ENCODE data around the gene RASL10B. TPM values are rescaled to one million over a fixed set of nuclear protein-coding genes. Genes with fewer than 3 reads are reported as not detected.
A peak's percentile ranks its signal among the peaks of the same experiment; 100 is the strongest.

Gene RASL10B
- total and polyA plus RNA-seq, 7 donors, result 3.4 to 10.7 (median 6.8) TPM

DNA sequence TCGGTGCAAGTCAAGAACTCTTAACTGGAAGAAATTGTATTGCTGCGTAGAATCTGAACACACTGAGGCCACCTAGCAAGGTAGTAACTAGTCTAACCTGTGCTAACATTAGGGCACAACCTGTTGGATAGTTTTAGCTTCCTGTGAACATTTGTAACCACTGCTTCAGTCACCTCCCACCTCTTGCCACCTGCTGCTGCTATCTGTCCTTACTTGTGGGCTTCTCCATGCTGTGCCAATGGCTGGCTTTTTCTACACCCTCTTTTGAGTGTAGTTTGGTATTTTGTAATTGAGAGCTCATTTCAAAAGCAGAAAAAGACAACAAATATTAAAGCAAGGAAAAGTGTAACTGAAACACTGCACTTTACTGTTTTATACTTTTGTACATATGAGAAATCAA, 7.7 kb upstream of the RASL10B start:
- no peak overlapping the region for H3K4me3 ChIP-seq
- ATAC-seq (no peak), DNase-seq (no peak)
- WGBS, 3 donors, result 96 to 98% (median 98%) methylated on average over 2 of the region's 2 CpGs
- no peaks in the 10 kb centered on the region for H3K27me3 ChIP-seq (ENCODE audit: insufficient read depth in 3 of 3, low read length in 2 of 3)
- no peak overlapping the region for H3K27ac ChIP-seq
- intact Hi-C loops (cut with DNase I), result no loop called here
- peaks cover 7% of the 10 kb centered on the region for H3K4me1 ChIP-seq
- TF ChIP-seq, protein P1, sequence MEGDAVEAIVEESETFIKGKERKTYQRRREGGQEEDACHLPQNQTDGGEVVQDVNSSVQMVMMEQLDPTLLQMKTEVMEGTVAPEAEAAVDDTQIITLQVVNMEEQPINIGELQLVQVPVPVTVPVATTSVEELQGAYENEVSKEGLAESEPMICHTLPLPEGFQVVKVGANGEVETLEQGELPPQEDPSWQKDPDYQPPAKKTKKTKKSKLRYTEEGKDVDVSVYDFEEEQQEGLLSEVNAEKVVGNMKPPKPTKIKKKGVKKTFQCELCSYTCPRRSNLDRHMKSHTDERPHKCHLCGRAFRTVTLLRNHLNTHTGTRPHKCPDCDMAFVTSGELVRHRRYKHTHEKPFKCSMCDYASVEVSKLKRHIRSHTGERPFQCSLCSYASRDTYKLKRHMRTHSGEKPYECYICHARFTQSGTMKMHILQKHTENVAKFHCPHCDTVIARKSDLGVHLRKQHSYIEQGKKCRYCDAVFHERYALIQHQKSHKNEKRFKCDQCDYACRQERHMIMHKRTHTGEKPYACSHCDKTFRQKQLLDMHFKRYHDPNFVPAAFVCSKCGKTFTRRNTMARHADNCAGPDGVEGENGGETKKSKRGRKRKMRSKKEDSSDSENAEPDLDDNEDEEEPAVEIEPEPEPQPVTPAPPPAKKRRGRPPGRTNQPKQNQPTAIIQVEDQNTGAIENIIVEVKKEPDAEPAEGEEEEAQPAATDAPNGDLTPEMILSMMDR (IDR thresholded peaks at IDR 0.05), result no peak
- no peaks in the 10 kb centered on the region for H3K9me3 ChIP-seq
- H3K36me3 ChIP-seq (ENCODE audit: insufficient read depth in 1 of 2, low read depth in 1 of 2), result peaks cover 10 to 60% of the 10 kb centered on the region in 2 donors

GRCh38 chr17:35725058-35725457, 6.4 kb upstream of the RASL10B start:
- no peak overlapping the region for H3K27ac ChIP-seq
- H3K36me3 ChIP-seq (ENCODE audit: insufficient read depth in 1 of 2, low read depth in 1 of 2), result peaks cover 7 to 50% of the 10 kb centered on the region in 2 donors
- H3K4me3 ChIP-seq, result no peak overlapping the region
- TF ChIP-seq, protein P1 (IDR thresholded peaks at IDR 0.05), result no peak
- 90 to 93% (median 93%) methylated on average over 4 of the region's 4 CpGs for WGBS, 3 donors
- ATAC-seq, result no peak
- intact Hi-C loops (cut with DNase I), result no loop called here
- H3K4me1 ChIP-seq, result peaks cover 7% of the 10 kb centered on the region
- H3K27me3 ChIP-seq (ENCODE audit: insufficient read depth in 3 of 3, low read length in 2 of 3), result no peaks in the 10 kb centered on the region
- no peak for DNase-seq
- H3K9me3 ChIP-seq, result no peaks in the 10 kb centered on the region

DNA sequence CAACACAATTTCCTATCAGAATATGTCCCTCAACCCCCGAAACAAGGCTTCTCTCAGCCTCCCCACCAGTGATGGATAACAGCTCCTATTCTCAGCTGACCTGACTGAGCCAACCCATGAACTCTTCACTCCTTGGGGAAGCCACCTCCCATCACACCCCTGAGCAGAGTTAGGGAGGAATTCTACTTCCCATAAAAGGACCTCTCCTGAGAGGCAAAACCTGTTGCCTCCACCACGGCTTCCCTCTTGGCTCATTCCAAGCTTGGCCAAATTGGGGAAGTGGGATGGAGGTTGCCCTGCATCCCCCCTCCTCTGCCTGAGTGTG, 5.7 kb upstream of the RASL10B start:
- DNase-seq (no peak), ATAC-seq (no peak)
- no peak overlapping the region for H3K4me3 ChIP-seq
- 80 to 83% (median 83%) methylated on average over 2 of the region's 2 CpGs for WGBS, 3 donors
- TF ChIP-seq, protein P1 (IDR thresholded peaks at IDR 0.05), result no peak
- H3K27ac ChIP-seq, result no peak overlapping the region
- no peaks in the 10 kb centered on the region for H3K9me3 ChIP-seq
- H3K4me1 ChIP-seq, result peaks cover 8% of the 10 kb centered on the region
- H3K36me3 ChIP-seq (ENCODE audit: insufficient read depth in 1 of 2, low read depth in 1 of 2), result peaks cover 7 to 47% of the 10 kb centered on the region in 2 donors
- no peaks in the 10 kb centered on the region for H3K27me3 ChIP-seq (ENCODE audit: insufficient read depth in 3 of 3, low read length in 2 of 3)
- intact Hi-C loops (cut with DNase I), result no loop called here

GRCh38 chr17:35726127-35726952, 5.1 kb upstream of the RASL10B start:
- 35 to 47% (median 37%) methylated on average over 6 of the region's 6 CpGs for WGBS, 3 donors
- ATAC-seq (peak in 3 of 4 donors; percentile 33 to 50 (median 36)), DNase-seq (peak; percentile 64 to 85)
- no peaks in the 10 kb centered on the region for H3K9me3 ChIP-seq
- no peaks in the 10 kb centered on the region for H3K27me3 ChIP-seq (ENCODE audit: insufficient read depth in 3 of 3, low read length in 2 of 3)
- TF ChIP-seq, protein P1 (IDR thresholded peaks at IDR 0.05), result no peak
- peaks cover 7 to 41% of the 10 kb centered on the region in 2 donors for H3K36me3 ChIP-seq (ENCODE audit: insufficient read depth in 1 of 2, low read depth in 1 of 2)
- intact Hi-C loops (cut with DNase I), result no loop called here
- peaks cover 13% of the 10 kb centered on the region for H3K4me1 ChIP-seq
- H3K27ac ChIP-seq, result no peak overlapping the region
- no peak overlapping the region for H3K4me3 ChIP-seq
